ENCODE measurements around the gene KLHDC3. TPM values are rescaled to one million over a fixed set of nuclear protein-coding genes. Genes with fewer than 3 reads are reported as not detected.

KLHDC3 gene
- total RNA-seq, 1 experiment from 2014 or later: 35.6 TPM

GRCh38 chr6:43036712-43037111, 22.7 kb downstream of the KLHDC3 start:
- intact Hi-C loops (cut with micrococcal nuclease): no loop called here
- Mint-ChIP-seq H3K36me3 (ENCODE audit: insufficient read depth, unreplicated experiment) (peaks cover 54% of the 10 kb centered on the region), H3K9me3 (ENCODE audit: unreplicated experiment) (no peaks in the 10 kb centered on the region), H3K4me1 (ENCODE audit: insufficient read depth, unreplicated experiment) (no peaks in the 10 kb centered on the region), H3K27ac (ENCODE audit: low read depth, unreplicated experiment) (no peak overlapping the region), H3K27me3 (ENCODE audit: insufficient read depth, unreplicated experiment) (no peaks in the 10 kb centered on the region), H3K4me3 (ENCODE audit: unreplicated experiment) (no peak overlapping the region)
- TF ChIP-seq CTCF (IDR thresholded peaks at IDR 0.05; ENCODE audit: unreplicated experiment): no peak
- no TSS peak for BruUV-seq (replicated peaks)
- CTCF ChIA-PET: no interaction called here
- no peak for DNase-seq (ENCODE audit: unreplicated experiment)
- POLR2A ChIA-PET: no interaction called here

GRCh38 chr6:43037197-43037596, 23.1 kb downstream of the KLHDC3 start:
- H3K27ac Mint-ChIP-seq (ENCODE audit: low read depth, unreplicated experiment): no peak overlapping the region
- no TSS peak for BruUV-seq (replicated peaks)
- no peaks in the 10 kb centered on the region for H3K27me3 Mint-ChIP-seq (ENCODE audit: insufficient read depth, unreplicated experiment)
- H3K36me3 Mint-ChIP-seq (ENCODE audit: insufficient read depth, unreplicated experiment): peaks cover 54% of the 10 kb centered on the region
- H3K9me3 Mint-ChIP-seq (ENCODE audit: unreplicated experiment): no peaks in the 10 kb centered on the region
- ChIA-PET POLR2A (no interaction called here), CTCF (interaction anchor here (0.6 kb wide), 1 partner anchor 14 kb away, joined by 4 read pairs; no protein-coding TSS in a partner anchor)
- intact Hi-C loops (cut with micrococcal nuclease): no loop called here
- H3K4me3 Mint-ChIP-seq (ENCODE audit: unreplicated experiment): no peak overlapping the region
- no peak for TF ChIP-seq CTCF (IDR thresholded peaks at IDR 0.05; ENCODE audit: unreplicated experiment)
- no peaks in the 10 kb centered on the region for H3K4me1 Mint-ChIP-seq (ENCODE audit: insufficient read depth, unreplicated experiment)
- no peak for DNase-seq (ENCODE audit: unreplicated experiment)

GRCh38 chr6:43037706-43038105, 23.7 kb downstream of the KLHDC3 start:
- H3K27me3 Mint-ChIP-seq (ENCODE audit: insufficient read depth, unreplicated experiment): no peaks in the 10 kb centered on the region
- BruUV-seq (replicated peaks): no TSS peak
- intact Hi-C loops (cut with micrococcal nuclease): no loop called here
- H3K36me3 Mint-ChIP-seq (ENCODE audit: insufficient read depth, unreplicated experiment): peaks cover 54% of the 10 kb centered on the region
- ChIA-PET CTCF (interaction anchor here (0.6 kb wide), 1 partner anchor 14 kb away, joined by 4 read pairs; no protein-coding TSS in a partner anchor), POLR2A (interaction anchor here (0.8 kb wide), 1 partner anchor 15 kb away, joined by 3 read pairs; no protein-coding TSS in a partner anchor)
- DNase-seq (ENCODE audit: unreplicated experiment): no peak
- TF ChIP-seq CTCF (IDR thresholded peaks at IDR 0.05; ENCODE audit: unreplicated experiment): no peak
- no peaks in the 10 kb centered on the region for H3K9me3 Mint-ChIP-seq (ENCODE audit: unreplicated experiment)
- H3K4me1 Mint-ChIP-seq (ENCODE audit: insufficient read depth, unreplicated experiment): no peaks in the 10 kb centered on the region
- H3K4me3 Mint-ChIP-seq (ENCODE audit: unreplicated experiment): no peak overlapping the region
- H3K27ac Mint-ChIP-seq (ENCODE audit: low read depth, unreplicated experiment): no peak overlapping the region

GRCh38 chr6:43038727-43039126, 24.7 kb downstream of the KLHDC3 start:
- no peak for DNase-seq (ENCODE audit: unreplicated experiment)
- H3K4me1 Mint-ChIP-seq (ENCODE audit: insufficient read depth, unreplicated experiment): no peaks in the 10 kb centered on the region

More at GRCh38 chr6:43038727-43039126, 24.7 kb downstream of the KLHDC3 start:
- Mint-ChIP-seq H3K27me3 (ENCODE audit: insufficient read depth, unreplicated experiment) (no peaks in the 10 kb centered on the region), H3K4me3 (ENCODE audit: unreplicated experiment) (no peak overlapping the region), H3K36me3 (ENCODE audit: insufficient read depth, unreplicated experiment) (peaks cover 55% of the 10 kb centered on the region), H3K27ac (ENCODE audit: low read depth, unreplicated experiment) (no peak overlapping the region), H3K9me3 (ENCODE audit: unreplicated experiment) (no peaks in the 10 kb centered on the region)
- intact Hi-C loops (cut with micrococcal nuclease): no loop called here
- BruUV-seq (replicated peaks): no TSS peak
- no peak for TF ChIP-seq CTCF (IDR thresholded peaks at IDR 0.05; ENCODE audit: unreplicated experiment)
- CTCF ChIA-PET: no interaction called here
- POLR2A ChIA-PET: interaction anchor here (0.8 to 1.3 kb wide), 4 partner anchors 14 to 54 kb away, joined by 3 read pairs; partner anchors contain the start of genes CUL7 and PPP2R5D

Measured in MCF 10A (cell line).